Hepatocyte (in vitro differentiated cells): Measurements from ENCODE around the gene TTC33.

Experiments used
- CTCF ChIP-seq: fragments of 200-600 bp; sonication (generic); IDR thresholded peaks from 2 replicates; pipeline ENCODE4 v1.5.1; 2016; ENCODE audit warnings: antibody characterized with exemption, mild to moderate bottlenecking; ENCODE audit not compliant: poor library complexity
- EZH2 ChIP-seq: fragments of 200-600 bp; sonication (generic); IDR thresholded peaks from 2 replicates; pipeline ENCODE4 v1.6.1; 2016; ENCODE audit warnings: antibody characterized with exemption, mild to moderate bottlenecking, borderline replicate concordance
- EZH2phosphoT487 ChIP-seq: fragments of 200-600 bp; sonication (generic); IDR thresholded peaks from one replicate; pipeline ENCODE4 v1.6.1; 2018; ENCODE audit warnings: antibody characterized with exemption, mild to moderate bottlenecking, low read depth, moderate library complexity; ENCODE audit not compliant: unreplicated experiment, severe bottlenecking

DNA sequence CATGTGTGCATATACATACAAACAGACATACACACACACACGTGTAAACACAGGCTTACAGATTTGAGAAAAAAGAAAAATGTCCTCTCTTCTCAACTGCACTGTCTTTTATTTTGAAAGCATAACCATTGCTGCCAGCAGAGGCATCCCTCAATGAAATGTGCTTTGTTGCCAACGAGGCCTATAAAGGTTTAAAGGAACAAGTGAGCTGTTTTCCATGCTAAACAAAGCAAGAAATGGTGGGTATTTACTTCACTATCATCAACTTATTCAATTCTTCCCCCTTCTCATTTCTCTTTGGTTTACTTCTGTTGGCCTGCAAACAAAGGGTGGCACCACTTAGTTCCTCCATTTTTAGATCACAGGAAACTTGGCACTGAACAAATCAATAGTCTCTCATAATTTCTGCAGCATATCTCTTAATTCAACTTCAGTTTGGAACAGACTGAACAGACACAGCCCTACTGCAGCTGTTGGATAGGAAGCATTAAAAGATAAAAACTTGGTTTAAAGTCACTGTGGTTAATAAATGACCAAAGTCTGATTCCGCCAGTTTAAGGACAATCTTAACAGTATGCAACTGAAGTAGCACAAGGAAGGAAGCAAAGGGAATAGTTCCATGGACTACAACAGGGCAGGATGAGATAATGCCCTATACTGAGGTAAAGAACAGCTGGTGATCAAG lies 21.7 kb downstream of the TTC33 start:
- TF ChIP-seq CTCF (no peak), EZH2 (no peak), EZH2phosphoT487 (no peak)
